Measurements from ENCODE around the gene AOAH.

The AOAH gene

DNA sequence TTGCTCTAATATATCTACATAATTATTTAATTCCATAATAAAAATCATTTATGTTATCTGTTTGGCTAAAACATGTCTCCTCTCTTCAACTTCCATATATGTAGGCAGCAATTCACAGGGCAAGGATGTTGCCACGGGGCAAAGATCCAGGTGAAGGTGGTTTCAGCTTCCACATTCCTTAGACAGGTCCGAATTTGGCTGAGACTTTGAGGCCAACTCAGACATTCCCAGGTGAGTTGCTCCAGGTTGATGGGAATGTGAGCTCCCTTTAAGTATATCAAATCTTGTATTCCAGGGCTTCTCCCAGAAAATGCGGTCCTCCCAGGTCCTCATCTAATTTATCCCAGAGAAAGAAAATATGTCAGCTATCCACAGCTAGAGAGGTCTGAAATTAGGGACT lies 15.1 kb upstream of the AOAH start:
- TF ChIP-seq, protein P1, sequence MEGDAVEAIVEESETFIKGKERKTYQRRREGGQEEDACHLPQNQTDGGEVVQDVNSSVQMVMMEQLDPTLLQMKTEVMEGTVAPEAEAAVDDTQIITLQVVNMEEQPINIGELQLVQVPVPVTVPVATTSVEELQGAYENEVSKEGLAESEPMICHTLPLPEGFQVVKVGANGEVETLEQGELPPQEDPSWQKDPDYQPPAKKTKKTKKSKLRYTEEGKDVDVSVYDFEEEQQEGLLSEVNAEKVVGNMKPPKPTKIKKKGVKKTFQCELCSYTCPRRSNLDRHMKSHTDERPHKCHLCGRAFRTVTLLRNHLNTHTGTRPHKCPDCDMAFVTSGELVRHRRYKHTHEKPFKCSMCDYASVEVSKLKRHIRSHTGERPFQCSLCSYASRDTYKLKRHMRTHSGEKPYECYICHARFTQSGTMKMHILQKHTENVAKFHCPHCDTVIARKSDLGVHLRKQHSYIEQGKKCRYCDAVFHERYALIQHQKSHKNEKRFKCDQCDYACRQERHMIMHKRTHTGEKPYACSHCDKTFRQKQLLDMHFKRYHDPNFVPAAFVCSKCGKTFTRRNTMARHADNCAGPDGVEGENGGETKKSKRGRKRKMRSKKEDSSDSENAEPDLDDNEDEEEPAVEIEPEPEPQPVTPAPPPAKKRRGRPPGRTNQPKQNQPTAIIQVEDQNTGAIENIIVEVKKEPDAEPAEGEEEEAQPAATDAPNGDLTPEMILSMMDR (IDR thresholded peaks at IDR 0.05; ENCODE audit: control insufficient read depth, insufficient read depth, low read depth, low read length, missing control alignments): no peak
- DNase-seq (ENCODE audit: low read depth): no peak
- no peak overlapping the region for H3K4me3 ChIP-seq (ENCODE audit: control insufficient read depth, low read depth, low read length)

DNA sequence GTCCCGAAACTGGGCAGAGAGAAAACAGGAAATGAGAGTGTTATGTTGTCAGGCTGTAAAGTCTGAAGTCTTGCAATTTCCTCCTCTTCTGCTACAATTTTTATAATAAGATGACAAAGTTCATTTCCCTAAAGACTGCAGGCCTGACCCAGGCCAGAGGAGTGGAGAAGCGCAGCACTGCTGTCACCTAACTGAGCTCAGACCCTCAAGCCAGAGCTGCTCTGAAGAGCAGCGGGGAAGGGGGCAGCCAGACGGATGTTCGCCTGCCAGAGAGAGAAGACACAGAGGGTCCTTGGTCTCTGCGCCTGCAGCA lies 12.6 kb upstream of the AOAH start:
- no peak for DNase-seq (ENCODE audit: low read depth)
- H3K4me3 ChIP-seq (ENCODE audit: control insufficient read depth, low read depth, low read length): no peak overlapping the region

DNA sequence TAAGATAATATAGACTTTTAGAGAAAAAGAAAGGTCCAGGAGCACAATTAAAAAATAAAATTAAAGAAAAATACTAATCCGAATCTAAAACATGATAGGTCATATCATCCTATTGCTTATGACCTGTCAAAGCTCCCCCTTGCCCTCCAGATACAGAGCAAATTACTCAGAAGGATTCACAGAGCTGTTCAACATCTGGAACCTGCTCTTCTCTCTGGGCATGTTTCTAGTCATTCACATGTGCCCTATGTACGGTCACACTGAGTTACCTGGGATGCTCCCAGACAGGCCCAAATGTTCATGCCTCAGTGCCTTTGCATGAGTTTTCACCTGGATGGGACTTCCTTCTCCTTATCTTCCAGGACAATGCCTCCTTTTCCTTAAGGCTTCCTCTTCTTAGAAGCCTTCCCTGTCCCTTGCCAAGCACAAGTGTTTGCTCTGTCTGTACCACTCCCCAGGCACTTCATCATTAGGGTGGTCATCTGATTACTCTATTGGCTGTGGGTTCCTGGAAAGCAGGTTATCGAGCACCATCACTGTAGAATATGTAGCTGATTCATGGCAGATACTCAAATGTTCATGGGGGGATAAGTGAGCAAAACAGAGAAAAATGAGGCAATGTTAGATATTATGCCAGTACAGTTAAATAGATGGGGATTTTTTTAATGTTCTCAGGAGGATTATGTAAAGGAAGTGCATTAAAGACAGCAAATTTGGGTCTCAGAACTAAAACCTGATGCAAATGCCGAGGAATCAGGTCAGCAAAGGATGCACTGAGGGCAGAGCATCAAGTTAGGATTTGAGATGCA lies 12.0 kb upstream of the AOAH start:
- TF ChIP-seq, protein P1 (IDR thresholded peaks at IDR 0.05; ENCODE audit: control insufficient read depth, insufficient read depth, low read depth, low read length, missing control alignments): no peak
- no peak overlapping the region for H3K4me3 ChIP-seq (ENCODE audit: control insufficient read depth, low read depth, low read length)
- DNase-seq (ENCODE audit: low read depth): no peak

More for the DNA sequence above, 12.6 kb upstream of the AOAH start:
- TF ChIP-seq, protein P1 (IDR thresholded peaks at IDR 0.05; ENCODE audit: control insufficient read depth, insufficient read depth, low read depth, low read length, missing control alignments): no peak

DNA sequence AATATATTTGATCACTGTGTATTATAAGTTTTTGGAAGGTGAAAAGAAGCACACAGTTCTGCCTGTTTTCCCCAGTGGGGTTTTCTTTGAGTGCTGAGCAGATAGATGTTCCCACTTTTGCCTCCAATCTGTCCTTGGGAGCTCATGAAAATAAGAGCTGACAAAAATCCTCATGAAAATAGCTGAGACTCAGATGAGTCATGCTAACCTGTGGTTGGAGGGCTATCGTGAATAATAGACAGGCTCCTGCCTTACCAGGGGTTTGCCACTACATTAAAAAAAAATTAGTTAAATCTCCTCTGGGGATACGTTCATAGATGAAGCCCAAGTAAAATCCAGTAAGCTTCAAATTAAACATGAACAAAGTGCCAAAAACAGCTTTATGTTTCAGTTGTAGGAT lies 10.9 kb upstream of the AOAH start:
- H3K4me3 ChIP-seq (ENCODE audit: control insufficient read depth, low read depth, low read length): no peak overlapping the region
- no peak for DNase-seq (ENCODE audit: low read depth)
- TF ChIP-seq, protein P1 (IDR thresholded peaks at IDR 0.05; ENCODE audit: control insufficient read depth, insufficient read depth, low read depth, low read length, missing control alignments): no peak

DNA sequence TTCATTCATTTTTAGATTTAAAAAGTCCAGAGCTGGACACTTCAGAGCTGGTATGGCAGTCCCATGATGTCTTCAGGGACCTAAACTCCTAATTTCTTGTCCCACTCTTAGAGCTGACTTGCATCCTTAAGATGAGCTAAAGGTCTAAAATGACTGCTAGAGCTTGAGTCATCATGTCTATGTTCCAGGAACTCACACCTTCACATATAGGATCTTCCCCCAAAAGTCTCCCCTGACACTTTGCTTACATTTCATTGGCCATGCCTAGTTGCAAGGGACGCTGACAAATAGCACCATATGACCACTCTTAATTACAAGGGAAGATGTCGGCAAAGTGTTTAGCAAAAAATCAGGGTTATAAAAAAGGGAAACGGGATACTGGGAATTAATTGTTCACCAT lies 10.4 kb upstream of the AOAH start:
- TF ChIP-seq, protein P1 (IDR thresholded peaks at IDR 0.05; ENCODE audit: control insufficient read depth, insufficient read depth, low read depth, low read length, missing control alignments): no peak
- no peak for DNase-seq (ENCODE audit: low read depth)
- no peak overlapping the region for H3K4me3 ChIP-seq (ENCODE audit: control insufficient read depth, low read depth, low read length)

DNA sequence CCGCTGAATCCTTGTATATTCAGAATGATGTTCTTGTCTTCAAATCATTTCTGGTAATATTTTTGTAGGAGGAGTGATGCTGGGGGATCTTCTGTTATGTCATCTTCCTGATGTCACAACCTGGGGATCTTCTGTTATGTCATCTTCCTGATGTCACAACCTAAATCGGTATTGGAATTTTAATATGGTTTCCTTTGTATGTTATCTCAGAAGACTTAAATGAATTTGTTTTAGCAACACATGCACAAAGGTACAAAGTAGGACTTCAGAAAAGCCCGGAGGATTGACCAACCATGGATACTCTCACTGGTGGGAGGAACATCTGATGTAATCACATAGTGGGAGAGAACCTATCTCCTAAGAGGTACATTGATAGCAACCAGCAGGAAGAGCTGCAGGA lies 9.1 kb upstream of the AOAH start:
- TF ChIP-seq, protein P1 (IDR thresholded peaks at IDR 0.05; ENCODE audit: control insufficient read depth, insufficient read depth, low read depth, low read length, missing control alignments): no peak
- H3K4me3 ChIP-seq (ENCODE audit: control insufficient read depth, low read depth, low read length): no peak overlapping the region
- no peak for DNase-seq (ENCODE audit: low read depth)

All from AG09309 (cell line).